Hair follicle dermal papilla cell (primary cell): Measurements from ENCODE around the gene AOPEP. TPM values are rescaled to one million over a fixed set of nuclear protein-coding genes. Genes with fewer than 3 reads are reported as not detected.

ENCODE experiments used
- small RNA-seq: library from RNA; depleted of rRNA; stranded (forward); fragments of <200 nt; gene quantifications from one replicate; pipeline ENCODE3, GENCODE V24; 2012
- total RNA-seq: library from RNA; depleted of rRNA; stranded (reverse); fragments of >200 nt; gene quantifications from 2 replicates; pipeline ENCODE4 v1.2.3, GENCODE V29; 2012

Gene AOPEP, protein sequence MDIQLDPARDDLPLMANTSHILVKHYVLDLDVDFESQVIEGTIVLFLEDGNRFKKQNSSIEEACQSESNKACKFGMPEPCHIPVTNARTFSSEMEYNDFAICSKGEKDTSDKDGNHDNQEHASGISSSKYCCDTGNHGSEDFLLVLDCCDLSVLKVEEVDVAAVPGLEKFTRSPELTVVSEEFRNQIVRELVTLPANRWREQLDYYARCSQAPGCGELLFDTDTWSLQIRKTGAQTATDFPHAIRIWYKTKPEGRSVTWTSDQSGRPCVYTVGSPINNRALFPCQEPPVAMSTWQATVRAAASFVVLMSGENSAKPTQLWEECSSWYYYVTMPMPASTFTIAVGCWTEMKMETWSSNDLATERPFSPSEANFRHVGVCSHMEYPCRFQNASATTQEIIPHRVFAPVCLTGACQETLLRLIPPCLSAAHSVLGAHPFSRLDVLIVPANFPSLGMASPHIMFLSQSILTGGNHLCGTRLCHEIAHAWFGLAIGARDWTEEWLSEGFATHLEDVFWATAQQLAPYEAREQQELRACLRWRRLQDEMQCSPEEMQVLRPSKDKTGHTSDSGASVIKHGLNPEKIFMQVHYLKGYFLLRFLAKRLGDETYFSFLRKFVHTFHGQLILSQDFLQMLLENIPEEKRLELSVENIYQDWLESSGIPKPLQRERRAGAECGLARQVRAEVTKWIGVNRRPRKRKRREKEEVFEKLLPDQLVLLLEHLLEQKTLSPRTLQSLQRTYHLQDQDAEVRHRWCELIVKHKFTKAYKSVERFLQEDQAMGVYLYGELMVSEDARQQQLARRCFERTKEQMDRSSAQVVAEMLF
- 242 and 279 TPM in 2 replicates for total RNA-seq

DNA sequence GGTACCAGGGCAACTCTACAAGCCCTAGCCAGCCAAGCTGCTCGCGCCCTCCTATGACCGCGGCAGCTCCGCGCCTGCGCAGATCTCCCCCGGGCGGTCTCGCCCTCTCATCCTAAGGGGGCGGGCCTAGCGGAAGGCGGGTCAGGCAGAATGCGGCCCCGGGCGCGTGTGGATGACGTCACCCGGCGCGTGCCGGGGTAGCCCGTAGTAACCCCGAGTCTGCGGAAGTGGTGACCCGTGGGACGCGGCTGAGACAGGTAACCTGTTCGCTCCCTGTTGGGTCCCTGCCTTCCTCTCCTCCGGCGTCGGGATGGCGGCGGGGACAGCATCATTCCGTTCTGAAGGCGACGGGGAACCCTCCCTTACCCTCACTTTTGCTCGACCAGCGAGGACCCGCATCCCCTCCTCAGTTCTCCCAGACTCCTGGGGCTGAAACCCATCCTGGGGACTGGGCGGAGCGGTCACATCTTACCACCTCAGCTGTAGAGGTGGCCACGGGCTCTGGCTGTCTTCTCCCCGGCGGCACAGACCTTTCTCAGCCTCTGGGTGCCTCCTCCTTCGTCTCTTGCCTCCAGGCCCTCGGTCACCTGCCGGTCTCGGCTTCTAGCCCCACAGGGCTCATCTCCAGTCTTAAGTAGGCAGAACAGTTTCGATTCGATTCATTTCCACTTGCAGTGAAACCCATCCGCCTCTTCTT, at the start of gene AOPEP:
Gene AOPEP, plus strand, starts transcription at position 205 of the 697 bp plus-strand sequence. CDS start 33,085 bp downstream, outside the sequence.

Small RNA genes lying within 50 kb of the gene (small RNA-seq; reads per million reads assigned to genes)
- gene MIR2278 (1.4 reads per million, percentile 32 among the genes with 10 or more reads in this experiment), gene MIR23B (57,370 reads per million, percentile 100 among the genes with 10 or more reads in this experiment), gene MIR27B (44,721 reads per million, percentile 100 among the genes with 10 or more reads in this experiment), gene MIR3074 (not detected), gene MIR6081 (not detected)

Other genes with a start within 250 kb of the AOPEP start
- not detected in 2 replicates for gene PCAT7, start 171.6 kb upstream of the AOPEP start, total RNA-seq
- not detected in 2 replicates for gene FBP2, start 132.9 kb upstream of the AOPEP start, total RNA-seq
- not detected in 2 replicates for gene FBP1, start 87.2 kb upstream of the AOPEP start, total RNA-seq